NCI-H1417 (cell line): ENCODE results near the gene DHDH.
"Not testable (repeated sequence)": the region's sequence is repeated elsewhere in the genome, so short reads cannot be mapped to it uniquely, and the experiment has no call there.

Source experiments
- DNase-seq, 3 experiments: peaks; one replicate each; lab custom pipeline; 2025; lab: John Stamatoyannopoulos, UW

The DHDH gene

GRCh38 chr19:48933382-48933932, at the start of gene DHDH:
DHDH (plus strand) TSS chr19:48933699; CDS start chr19:48933722, 23 bp downstream.
- DNase-seq, result peak; percentile 93 to 98 (median 96)

- DNase-seq, result no peak
Measured at GRCh38 chr19:48883726-48884125, 49.8 kb upstream of the DHDH start.

- no peak for DNase-seq
Measured at GRCh38 chr19:48887861-48888612, 45.5 kb upstream of the DHDH start.

- not testable (repeated sequence) for DNase-seq
Measured at GRCh38 chr19:48889496-48889895, 44.0 kb upstream of the DHDH start.

GRCh38 chr19:48890551-48890950, 42.9 kb upstream of the DHDH start:
- DNase-seq, result no peak

GRCh38 chr19:48895226-48895625, 38.3 kb upstream of the DHDH start:
- no peak for DNase-seq

GRCh38 chr19:48896191-48896720, 37.2 kb upstream of the DHDH start:
- DNase-seq, result no peak

GRCh38 chr19:48897181-48897580, 36.3 kb upstream of the DHDH start:
- no peak for DNase-seq

- DNase-seq, result not testable (repeated sequence)
Measured at GRCh38 chr19:48899386-48899749, 34.1 kb upstream of the DHDH start.

- DNase-seq, result peak; percentile 98 to 100 (median 99)
Measured at GRCh38 chr19:48899781-48900476, 33.6 kb upstream of the DHDH start, which contains the start of gene NUCB1. NUCB1 (plus strand) TSS chr19:48900312; CDS start chr19:48900797, 485 bp downstream.

GRCh38 chr19:48900477-48901406, 32.8 kb upstream of the DHDH start:
- DNase-seq, result no peak

GRCh38 chr19:48902291-48902690, 31.2 kb upstream of the DHDH start:
- DNase-seq, result not testable (repeated sequence)

GRCh38 chr19:48903788-48904187, 29.7 kb upstream of the DHDH start:
- DNase-seq, result not testable (repeated sequence)

GRCh38 chr19:48905664-48906063, 27.8 kb upstream of the DHDH start:
- no peak for DNase-seq

- no peak for DNase-seq
Measured at GRCh38 chr19:48906324-48906723, 27.2 kb upstream of the DHDH start.

GRCh38 chr19:48907671-48908070, 25.8 kb upstream of the DHDH start:
- DNase-seq, result no peak

GRCh38 chr19:48909424-48910077, 23.9 kb upstream of the DHDH start:
- not testable (repeated sequence) for DNase-seq

GRCh38 chr19:48910803-48911202, 22.7 kb upstream of the DHDH start:
- no peak for DNase-seq

- DNase-seq, result peak in 2 of 3 experiments; percentile 8 to 55
Measured at GRCh38 chr19:48913114-48913889, 20.2 kb upstream of the DHDH start.

GRCh38 chr19:48914181-48914580, 19.3 kb upstream of the DHDH start:
- no peak for DNase-seq
